Fibroblast of skin of abdomen (primary cell): Measurements from ENCODE around the gene ABCC1.
"Not testable (repeated sequence)": the region's sequence is repeated elsewhere in the genome, so short reads cannot be mapped to it uniquely, and the experiment has no call there.

Experiments used
- DNase-seq: peaks from one replicate; pipeline ENCODE4 v3.0.0-alpha.2; 2013

ABCC1 gene

GRCh38 chr16:16162591-16162990, 213.2 kb downstream of the ABCC1 start:
- no peak for DNase-seq

DNA sequence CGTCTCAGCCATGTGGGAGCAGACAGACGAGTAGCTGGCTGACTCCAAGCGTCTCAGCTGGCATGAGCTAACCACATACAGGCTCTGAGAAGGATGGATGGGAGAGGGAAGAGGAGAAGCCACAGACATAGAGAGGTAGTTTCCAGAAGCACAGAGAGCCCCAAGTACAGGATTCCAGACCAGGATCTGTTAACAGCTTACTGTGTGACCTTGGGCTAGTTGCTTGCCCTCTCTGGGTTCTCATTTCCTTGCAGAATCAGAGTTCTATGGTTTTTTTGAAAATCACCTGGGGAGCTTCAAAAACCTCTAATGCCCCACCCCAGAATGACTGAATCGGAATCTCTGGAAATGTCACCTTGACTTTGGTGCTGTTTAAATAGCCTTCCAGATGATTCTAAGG, 213.7 kb downstream of the ABCC1 start:
- DNase-seq = no peak

GRCh38 chr16:16163571-16163970, 214.2 kb downstream of the ABCC1 start:
- DNase-seq = no peak

DNA sequence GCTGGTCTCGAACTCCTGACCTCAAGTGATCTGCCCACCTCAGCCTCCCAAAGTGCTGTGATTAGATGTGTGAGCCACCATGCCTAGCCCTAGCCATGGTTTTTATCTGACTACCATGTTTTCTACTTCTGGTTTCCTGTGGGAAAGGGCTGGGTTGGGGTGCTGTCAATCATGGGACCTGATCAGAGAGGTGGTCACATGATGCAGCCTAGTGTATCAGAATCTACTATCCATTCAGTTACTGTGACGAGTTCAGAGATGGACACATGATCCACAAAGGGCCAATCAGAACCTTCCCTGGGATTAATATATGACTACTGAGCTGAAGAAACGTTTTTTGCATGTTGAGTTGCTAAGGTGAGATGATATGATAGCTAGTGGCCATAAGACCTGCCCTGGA, 214.8 kb downstream of the ABCC1 start:
- no peak for DNase-seq

DNA sequence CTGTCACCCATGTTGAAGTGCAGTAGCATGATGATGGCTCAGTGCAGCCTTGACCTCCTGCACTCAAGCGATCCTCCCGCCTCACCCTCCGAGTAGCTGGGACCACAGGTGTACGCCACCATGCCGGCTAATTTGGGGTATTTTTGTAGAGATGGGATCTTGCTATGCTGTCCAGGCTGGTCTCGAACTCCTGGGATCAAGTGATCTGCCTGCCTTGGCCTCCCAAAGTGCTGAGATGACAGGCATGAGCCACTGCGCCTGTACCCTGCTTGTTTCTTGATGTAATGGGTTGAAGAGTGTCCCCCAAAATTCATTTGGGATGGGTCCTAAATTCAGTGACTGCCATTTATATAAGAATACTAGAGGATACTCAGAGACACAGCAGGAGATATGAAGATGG, 216.7 kb downstream of the ABCC1 start:
- DNase-seq = no peak

- DNase-seq = no peak
Measured at GRCh38 chr16:16166949-16167348, 217.5 kb downstream of the ABCC1 start.

DNA sequence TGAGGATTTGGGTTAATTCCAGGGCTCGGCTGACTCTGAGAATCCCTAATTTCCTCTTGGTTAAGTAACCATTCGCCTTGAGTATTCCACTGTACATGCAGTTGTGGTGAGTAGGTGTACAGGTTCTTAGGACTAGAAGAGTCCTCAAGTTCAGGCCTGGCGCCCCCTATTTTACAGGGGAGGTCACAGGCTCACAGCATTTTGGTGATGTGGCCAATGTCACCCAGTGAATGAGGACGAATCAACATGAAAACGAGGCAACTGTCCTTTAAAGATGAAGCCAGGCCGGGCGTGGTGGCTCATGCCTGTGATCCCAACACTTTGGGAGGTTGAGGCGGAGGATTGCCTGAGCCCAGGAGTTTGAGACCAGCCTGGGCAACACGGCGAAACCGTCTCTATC, 218.5 kb downstream of the ABCC1 start:
- DNase-seq = no peak

- DNase-seq = no peak
Measured at GRCh38 chr16:16168431-16168830, 219.0 kb downstream of the ABCC1 start.

DNA sequence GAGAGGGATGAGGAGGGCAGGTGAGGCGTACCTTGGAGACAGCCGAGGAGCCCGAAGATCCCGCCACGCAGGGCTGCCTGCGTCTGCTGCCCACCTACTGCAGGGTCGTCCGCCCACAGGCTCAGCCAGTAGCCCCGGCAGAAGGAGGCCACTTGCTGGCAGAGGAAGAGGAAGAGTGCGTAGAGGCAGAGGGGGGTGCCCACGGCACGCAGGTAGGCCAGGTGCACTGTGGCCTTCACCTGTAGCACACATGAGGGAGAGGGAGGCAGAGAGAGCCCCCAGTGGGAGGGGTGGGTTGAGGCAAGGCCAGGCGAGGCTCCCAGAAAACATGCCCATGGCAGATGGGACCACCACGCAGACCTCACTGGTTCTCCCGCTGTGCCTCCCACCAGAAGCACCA, 220.2 kb downstream of the ABCC1 start:
- no peak for DNase-seq

DNA sequence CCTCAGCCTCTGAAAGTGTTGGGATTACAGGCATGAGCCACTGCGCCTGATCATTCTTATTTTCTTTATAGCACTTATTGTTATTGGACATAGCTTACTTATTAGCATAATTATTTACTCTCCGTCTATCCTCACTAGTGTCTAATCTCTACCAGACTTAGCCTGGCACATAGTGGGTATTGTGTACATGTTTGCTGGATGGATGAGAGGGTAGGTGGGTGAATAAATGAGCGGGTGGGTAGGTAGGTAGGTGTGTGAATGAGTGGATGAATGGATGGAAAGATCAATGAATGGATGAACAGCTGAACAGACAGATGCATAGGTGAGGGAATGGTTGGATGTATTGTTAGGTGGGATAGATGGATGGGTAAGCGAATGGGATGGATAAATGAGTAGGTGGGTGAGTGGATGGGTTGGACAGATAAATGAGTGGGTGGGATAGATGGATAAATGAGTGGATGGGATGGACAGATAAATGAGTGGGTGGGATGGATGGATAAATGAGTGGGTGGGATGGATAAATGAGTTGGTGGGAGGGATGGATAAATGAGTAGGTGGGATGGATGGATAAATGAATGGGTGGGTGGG, 222.0 kb downstream of the ABCC1 start:
- no peak for DNase-seq

GRCh38 chr16:16172991-16173390, 223.6 kb downstream of the ABCC1 start:
- no peak for DNase-seq

DNA sequence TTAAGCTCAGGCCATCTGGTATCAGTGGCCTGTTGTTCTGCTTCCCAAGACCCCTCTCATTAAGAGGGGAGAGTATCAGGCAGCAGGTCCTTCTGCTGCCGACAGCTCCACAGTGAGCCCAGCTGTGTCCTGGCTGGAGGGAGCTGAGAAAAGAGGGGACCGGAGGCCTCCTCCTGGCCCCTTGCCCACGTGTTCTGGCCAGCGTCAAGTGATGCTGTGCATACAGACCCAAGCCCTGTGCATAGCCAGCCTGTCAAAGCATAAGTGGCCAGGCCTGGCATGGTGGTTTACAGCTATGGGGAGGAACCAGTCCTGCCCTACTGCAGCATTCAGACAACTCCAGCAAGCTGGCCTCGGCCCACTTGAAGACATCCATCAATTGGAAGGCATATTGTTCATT, 225.9 kb downstream of the ABCC1 start:
- no peak for DNase-seq

GRCh38 chr16:16176328-16176727, 226.9 kb downstream of the ABCC1 start:
- DNase-seq = no peak

- no peak for DNase-seq
Measured at GRCh38 chr16:16178455-16179162, 229.2 kb downstream of the ABCC1 start.

GRCh38 chr16:16181748-16182147, 232.3 kb downstream of the ABCC1 start:
- DNase-seq = not testable (repeated sequence)

GRCh38 chr16:16182918-16183317, 233.5 kb downstream of the ABCC1 start:
- DNase-seq = no peak

GRCh38 chr16:16183562-16183961, 234.1 kb downstream of the ABCC1 start:
- DNase-seq = no peak

- DNase-seq = no peak
Measured at GRCh38 chr16:16184594-16184993, 235.2 kb downstream of the ABCC1 start.

GRCh38 chr16:16185095-16185494, 235.7 kb downstream of the ABCC1 start:
- no peak for DNase-seq

GRCh38 chr16:16186820-16187219, 237.4 kb downstream of the ABCC1 start:
- DNase-seq = no peak

DNA sequence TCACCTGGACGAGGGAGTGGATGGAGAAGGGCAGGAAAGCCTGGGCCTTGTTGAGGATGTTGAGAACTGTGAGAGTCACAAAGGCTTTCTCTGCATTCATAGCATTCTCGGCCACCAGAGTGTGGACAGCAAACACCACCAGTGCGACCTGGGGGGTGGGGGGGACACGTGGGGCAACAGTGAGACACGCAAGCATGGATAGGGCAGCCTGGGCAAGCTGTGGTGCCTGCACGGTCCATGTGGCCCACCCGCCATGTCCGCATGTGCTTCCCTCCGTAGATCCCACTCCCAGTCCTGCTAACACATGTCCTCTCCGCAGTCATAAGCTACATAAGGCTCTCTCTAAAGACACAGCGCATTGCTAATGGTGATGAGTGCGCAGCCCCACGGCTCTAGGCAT, 239.4 kb downstream of the ABCC1 start:
- DNase-seq = no peak

GRCh38 chr16:16189842-16190241, 240.4 kb downstream of the ABCC1 start:
- DNase-seq = no peak

DNA sequence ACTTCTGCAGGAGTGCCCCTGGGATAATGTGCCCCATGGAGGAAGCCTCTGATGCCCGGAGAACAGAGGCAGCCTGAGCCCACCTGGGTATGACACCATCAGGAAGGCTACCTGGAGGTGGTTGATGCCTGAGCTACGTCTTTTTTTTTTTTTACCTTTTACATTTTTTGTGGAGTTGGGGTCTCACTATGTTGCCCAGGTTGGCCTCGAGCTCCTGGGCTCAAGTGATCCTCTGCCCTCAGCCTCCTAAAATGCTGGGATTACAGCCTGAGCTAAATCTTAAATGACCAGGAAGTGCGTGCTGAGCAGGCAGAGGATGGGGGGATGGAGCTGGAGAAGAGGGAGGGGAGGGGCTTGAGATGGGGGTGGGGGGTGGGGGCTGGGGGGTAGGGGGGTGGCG, 241.1 kb downstream of the ABCC1 start:
- DNase-seq = no peak

DNA sequence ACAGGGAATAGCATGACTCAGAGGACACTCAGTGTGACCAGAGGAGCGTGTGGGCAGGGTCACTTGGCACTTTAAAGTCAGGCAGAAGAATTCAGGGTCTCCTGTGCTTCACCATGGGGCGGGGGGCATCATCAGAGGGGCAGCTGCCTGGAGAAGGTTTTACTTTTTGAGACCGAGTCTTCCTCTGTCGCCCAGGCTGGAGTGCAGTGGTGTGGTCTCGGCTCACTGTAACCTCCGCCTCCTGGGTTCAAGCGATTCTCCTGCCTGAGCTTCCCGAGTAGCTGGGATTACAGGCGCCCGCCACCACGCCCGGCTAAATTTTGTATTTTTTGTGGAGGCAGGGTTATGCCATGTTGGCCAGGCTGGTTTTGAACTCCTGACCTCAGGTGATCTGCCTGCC, 241.6 kb downstream of the ABCC1 start:
- DNase-seq = not testable (repeated sequence)
